WI38 (cell line): ENCODE results near the gene DDN.

ENCODE experiments used
- H3K4me3 ChIP-seq: 2 replicates; pipeline ENCODE4 v1.5.1; 2011; ENCODE audit warnings: low read depth, mild to moderate bottlenecking, control low read depth, low read length
- TF ChIP-seq, protein P1 (sequence below): IDR thresholded peaks from 2 replicates; pipeline ENCODE4 v1.5.1; 2012; ENCODE audit warnings: low read depth, mild to moderate bottlenecking, control low read depth, low read length

DDN gene

DNA sequence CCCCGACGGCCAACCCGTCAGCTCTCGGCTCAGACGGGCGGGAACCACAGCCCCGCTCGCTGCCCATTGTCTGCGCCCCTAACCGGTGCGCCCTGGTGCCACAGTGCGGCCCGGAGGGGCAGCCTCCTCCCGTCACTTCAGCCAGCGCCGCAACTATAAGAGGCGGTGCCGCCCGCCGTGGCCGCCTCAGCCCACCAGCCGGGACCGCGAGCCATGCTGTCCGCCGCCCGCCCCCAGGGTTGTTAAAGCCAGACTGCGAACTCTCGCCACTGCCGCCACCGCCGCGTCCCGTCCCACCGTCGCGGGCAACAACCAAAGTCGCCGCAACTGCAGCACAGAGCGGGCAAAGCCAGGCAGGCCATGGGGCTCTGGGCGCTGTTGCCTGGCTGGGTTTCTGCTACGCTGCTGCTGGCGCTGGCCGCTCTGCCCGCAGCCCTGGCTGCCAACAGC, 20.9 kb downstream of the DDN start, which contains the start of gene WNT1:
Gene WNT1, plus strand, starts transcription at position 32 of the 450 bp plus-strand sequence. Its CDS starts 329 bp downstream, at position 361.
- H3K4me3 ChIP-seq: no peak within 1 kb of the TSS
- TF ChIP-seq, protein P1, sequence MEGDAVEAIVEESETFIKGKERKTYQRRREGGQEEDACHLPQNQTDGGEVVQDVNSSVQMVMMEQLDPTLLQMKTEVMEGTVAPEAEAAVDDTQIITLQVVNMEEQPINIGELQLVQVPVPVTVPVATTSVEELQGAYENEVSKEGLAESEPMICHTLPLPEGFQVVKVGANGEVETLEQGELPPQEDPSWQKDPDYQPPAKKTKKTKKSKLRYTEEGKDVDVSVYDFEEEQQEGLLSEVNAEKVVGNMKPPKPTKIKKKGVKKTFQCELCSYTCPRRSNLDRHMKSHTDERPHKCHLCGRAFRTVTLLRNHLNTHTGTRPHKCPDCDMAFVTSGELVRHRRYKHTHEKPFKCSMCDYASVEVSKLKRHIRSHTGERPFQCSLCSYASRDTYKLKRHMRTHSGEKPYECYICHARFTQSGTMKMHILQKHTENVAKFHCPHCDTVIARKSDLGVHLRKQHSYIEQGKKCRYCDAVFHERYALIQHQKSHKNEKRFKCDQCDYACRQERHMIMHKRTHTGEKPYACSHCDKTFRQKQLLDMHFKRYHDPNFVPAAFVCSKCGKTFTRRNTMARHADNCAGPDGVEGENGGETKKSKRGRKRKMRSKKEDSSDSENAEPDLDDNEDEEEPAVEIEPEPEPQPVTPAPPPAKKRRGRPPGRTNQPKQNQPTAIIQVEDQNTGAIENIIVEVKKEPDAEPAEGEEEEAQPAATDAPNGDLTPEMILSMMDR: peak; percentile 3; the same call in 1 of the 2 replicates

DNA sequence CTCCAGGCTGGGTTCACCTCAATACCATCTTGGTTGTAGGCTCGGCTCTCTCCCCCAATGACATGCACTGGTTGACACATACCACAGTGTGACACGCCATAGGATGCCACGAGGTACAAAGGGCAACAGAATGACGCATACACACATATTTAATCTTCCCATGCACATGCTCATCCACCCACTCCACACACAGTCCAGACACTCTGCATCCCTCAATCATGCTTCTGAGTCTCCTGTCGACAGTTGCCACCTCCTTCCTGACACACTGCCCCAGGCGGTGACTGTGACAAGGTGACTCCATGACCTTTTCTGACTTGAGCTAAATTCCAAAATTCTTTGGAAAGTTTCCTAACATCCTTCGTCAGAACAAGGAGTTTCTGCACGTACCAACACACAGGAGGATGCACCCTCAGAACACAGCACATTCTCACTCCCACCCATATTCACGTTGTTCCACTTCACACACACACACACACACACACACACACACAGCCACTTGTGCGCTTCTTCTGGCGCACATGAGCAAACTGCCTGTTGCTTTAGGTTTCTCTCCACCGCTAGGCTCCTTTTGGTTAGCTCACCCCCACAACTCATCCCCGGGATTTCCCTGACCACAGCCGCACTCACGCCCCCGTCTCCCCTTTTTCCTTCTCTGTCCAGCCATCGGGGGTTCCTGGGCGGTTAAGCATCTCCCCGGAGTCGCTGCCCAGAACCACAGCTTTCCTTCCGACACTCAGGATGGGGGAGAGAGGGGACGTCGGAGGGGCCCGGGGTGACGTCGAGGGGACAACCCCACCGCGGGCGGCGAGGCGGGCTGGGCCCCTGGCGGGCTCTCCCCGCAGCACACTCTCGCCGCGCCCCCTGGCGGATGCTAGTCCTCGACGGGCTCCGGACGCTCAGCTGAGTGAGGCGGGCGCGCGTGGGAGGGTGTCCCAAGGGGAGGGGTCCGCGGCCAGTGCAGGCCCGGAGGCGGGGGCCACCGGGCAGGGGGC, 21.6 kb downstream of the DDN start:
- H3K4me3 ChIP-seq: no peak overlapping the region
- TF ChIP-seq, protein P1: peak; percentile 59

GRCh38 chr12:48973941-48974673, 25.1 kb downstream of the DDN start:
- TF ChIP-seq, protein P1: 0 out of 2 replicates have a peak, but pooled peaks have one; percentile 32
- no peak overlapping the region for H3K4me3 ChIP-seq

GRCh38 chr12:48973531-48973930, 25.6 kb downstream of the DDN start:
- no peak overlapping the region for H3K4me3 ChIP-seq
- TF ChIP-seq, protein P1: no peak

- TF ChIP-seq, protein P1: no peak
- H3K4me3 ChIP-seq: no peak overlapping the region
Observed at GRCh38 chr12:48972952-48973483, 26.2 kb downstream of the DDN start.

DNA sequence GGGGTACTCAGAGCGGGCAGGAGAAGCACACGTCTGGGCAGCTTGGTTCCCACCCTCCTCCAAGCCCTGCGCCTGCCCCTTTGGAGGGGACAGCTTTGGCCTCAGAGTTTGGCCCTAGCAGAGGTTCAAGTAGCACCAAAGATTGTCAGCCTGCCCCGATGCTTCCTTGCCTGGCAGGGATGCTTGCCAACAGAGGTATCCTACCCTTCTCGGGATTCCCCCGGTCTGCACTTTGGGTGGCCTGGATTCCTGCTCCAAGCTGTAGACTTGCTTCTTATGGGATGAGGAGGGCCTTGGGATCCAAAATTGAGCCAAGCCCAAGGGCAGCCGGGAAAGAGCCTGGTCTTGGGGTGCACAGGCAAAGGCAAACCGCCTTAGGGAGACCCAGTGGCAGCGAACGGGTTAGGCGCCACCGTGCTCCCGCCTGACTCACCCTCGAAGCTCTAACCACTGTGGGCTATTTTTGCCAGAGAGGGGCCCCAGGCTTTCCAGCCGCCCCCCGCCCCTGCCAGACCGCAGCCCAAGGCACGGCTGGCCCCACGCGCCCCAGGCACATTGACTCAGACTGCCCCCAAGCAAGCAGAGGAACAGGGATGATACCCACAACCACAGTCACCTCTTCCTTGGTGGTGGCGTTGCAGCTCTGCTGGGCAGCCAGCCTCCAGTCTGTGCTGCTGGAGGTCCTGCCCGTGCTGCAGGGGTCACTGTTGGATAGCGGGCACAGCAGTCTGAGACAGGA, 26.8 kb downstream of the DDN start:
- TF ChIP-seq, protein P1: no peak
- no peak overlapping the region for H3K4me3 ChIP-seq
